GM21529 (cell line): ENCODE results near the gene CTBP2.

ENCODE experiments used
- ATAC-seq: cut with Tn5 transposase; IDR thresholded peaks from one replicate; pipeline ENCODE4 v1.9.1; 2021; ENCODE audit not compliant: unreplicated experiment

The CTBP2 gene

GRCh38 chr10:125027871-125028869 lies 132.2 kb downstream of the CTBP2 start:
- no peak for ATAC-seq

GRCh38 chr10:125026974-125027735 lies 133.2 kb downstream of the CTBP2 start:
- ATAC-seq: no peak

DNA sequence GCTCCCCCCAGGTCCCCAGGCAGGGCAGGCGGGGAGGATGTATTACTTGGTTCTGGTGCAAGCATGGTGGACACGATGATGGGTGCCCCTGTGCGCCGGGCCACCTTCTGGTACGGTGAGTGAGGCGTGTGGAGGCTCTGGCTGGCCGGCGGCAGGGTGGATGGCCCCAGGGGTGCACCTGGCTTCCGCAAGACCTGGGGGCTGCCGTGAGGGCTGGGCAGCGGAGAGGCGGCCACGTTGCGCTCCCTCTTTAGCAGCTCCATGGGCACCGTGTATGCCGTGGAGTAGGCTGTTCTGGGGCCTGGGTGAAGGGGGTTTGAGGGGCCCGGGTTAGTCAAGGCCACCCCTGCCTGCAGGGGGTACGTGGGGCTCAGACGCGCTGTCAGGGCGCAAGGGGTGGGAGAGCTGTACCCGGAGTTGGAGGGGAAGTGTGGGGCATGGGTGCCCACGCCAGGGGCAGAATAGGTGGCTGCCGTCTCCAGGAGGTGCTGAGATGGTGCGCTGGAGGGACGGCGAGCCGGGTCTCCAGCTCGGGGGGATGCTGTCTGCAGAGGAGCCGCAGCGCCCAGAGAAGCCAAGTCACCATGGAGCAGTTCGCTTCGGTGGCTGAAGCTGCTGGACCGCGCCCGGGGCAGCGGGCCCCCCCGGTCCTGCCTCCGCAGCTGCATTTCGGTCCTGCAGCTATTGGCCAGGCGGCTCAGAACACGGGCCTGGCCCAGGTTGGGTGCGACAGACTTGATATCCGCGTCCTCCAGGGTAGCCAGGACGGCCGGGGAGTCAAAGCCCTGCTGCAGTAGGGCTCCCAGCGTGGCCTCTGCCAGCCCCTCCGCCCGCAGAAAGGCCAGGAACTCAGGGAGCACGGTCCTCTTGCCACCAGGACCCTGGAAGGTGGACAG lies 134.1 kb downstream of the CTBP2 start:
- no peak for ATAC-seq

GRCh38 chr10:125025341-125025740 lies 135.0 kb downstream of the CTBP2 start:
- no peak for ATAC-seq

- no peak for ATAC-seq
These were observed 135.7 kb downstream of the CTBP2 start for GRCh38 chr10:125024497-125025234.

DNA sequence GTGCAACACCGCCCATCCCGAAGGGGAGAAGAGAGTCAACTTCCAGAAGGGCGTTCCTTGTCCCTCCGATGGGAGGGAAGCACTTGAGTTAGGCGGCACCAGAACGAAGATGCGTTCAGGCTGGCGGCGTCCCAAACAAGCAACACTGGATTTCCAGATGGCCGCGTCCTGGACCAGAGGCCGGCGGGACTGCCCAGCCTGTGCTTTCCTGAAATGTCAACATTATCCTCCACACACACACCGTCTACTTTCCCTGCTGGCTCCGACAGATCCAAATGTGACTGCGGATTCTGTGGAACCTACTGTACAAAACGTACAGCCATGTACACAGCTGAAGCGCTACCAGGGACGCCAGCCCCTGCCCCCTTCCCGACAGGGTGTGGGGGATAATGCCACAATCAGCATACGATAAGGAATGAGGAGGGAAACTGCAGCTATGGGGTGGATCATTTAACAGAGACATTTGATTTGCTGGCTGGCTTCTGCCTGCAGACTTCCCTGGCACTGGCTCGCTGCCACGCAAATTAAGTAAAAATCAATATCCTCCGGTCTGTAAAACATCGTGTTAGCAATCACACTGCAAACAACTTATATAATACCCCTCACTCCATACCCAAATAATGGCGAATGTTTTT lies 136.4 kb downstream of the CTBP2 start:
- ATAC-seq: no peak

- ATAC-seq: no peak
These were observed 137.1 kb downstream of the CTBP2 start for GRCh38 chr10:125023255-125023654.

GRCh38 chr10:125022671-125023070 lies 137.7 kb downstream of the CTBP2 start:
- ATAC-seq: no peak

- ATAC-seq: no peak
These were observed 138.5 kb downstream of the CTBP2 start for GRCh38 chr10:125021686-125022344.

DNA sequence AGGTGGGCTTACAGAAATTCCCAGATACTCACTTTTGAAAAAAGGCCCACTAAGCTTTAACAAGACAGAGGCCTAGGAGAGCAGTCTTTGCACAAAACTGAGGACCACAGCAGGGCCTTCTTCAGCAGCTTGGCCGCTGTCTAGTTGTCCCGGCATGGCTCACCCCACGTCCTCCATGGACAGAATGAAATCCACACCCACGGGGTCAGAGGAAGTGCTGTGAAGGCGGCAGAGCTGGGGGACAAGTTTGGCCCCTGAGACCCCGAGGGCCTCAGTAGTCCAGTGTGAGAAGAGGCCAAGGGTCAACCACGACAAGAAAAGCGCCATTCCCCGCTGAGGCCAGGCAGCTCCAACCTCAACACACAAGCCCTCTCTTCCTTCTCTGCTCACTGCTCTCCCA lies 139.5 kb downstream of the CTBP2 start:
- no peak for ATAC-seq

DNA sequence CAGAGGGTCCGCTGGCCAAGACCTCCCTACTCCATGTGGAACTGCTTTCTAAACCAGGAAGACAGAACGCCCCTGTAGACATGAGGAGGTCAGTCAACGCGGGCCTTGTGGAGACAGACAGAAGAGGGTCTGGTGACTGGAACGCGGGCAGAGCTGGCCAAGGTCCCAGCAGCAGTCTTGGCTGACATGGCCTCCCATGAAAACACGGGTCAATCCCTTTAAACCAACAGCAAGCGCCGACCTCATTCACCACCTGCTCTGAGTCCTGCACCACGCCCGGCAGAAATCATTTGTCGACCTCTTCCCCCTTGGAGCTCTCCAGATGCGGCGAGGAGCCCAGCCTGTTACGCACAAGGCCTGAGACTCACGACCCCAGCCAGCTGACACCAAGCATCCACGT lies 140.0 kb downstream of the CTBP2 start:
- ATAC-seq: no peak

DNA sequence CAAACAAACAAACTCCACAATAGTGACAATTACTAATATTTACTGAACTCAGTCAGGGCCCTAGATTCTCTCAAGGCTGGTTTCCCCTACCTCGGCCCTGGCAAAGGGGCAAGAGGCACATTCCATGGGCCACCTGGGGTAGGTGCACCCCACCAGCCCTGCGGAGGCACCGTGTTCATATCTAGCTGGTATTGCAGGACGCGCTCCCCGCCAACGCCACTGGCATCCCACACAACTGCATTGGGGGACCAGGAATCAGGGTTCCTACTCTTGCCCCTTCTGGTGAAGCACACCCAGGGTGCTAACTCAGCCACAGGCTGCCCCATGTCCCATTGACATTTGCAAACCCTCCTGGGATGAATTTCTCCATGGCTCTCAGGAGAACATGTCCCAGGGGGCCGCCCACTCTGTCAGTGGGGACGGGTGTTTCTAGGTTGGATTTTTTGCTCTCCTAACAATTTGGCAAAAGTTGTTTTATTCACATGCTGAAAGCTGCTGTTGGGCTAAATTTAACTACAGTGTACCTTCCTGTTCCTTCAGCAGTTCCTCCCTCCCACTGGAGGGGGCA lies 141.7 kb downstream of the CTBP2 start:
- no peak for ATAC-seq

DNA sequence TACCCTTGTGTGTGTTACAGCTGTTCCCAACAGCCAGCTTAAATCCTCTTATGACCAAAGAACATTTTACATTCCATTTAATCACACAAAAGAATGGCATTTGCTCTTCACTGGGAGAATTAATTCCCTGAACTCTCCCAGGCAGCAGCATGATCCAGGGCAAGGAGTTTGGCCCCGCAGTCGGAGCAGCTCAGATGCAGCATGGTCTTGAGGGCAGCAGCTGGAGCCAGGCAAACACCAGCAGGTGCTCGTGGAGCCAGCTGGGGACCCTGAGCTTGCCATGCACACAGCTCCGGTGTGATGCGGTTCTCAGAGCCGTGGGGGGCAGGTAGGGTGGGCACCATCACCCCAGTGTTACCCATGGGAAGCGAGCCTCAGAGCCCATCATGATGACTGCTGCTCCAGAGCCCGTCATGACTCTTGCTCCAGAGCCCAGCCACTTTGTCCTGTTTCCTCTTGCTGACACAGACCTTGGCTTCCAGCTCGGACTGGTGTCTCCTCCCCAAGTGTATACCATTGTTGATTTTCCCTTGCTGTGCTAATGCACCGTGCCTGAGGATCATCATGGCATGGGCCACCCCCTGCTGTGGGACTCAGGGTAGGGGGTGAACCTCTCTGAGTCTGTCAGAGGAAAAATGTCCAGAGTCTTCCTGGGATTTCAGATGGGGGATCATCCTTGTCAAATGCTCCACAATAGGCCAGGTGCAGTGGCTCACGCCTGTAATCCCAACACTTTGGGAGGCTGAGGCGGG lies 142.6 kb downstream of the CTBP2 start:
- no peak for ATAC-seq

- no peak for ATAC-seq
These were observed 143.7 kb downstream of the CTBP2 start for GRCh38 chr10:125016611-125017202.

DNA sequence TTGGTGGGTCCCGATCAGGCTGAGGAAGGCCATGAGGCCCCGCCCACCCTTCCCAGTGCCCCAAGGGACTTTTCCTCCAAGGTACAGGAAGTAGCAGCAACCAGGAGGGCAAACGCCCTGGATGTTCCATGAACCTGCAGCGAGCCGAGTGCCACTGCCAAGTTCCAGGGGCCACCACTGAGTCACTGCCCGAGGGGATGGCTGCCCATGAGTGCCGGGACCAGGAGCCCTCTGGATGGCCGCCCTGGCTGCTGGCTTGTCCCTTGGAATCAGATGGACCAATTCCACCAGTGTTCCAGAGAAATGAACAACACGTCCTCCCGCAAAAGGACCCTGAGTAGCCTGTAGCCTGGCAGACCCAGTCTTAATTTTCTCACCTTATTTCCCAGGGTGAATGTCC lies 144.2 kb downstream of the CTBP2 start:
- ATAC-seq: no peak

GRCh38 chr10:125015356-125015944 lies 144.9 kb downstream of the CTBP2 start:
- ATAC-seq: no peak

DNA sequence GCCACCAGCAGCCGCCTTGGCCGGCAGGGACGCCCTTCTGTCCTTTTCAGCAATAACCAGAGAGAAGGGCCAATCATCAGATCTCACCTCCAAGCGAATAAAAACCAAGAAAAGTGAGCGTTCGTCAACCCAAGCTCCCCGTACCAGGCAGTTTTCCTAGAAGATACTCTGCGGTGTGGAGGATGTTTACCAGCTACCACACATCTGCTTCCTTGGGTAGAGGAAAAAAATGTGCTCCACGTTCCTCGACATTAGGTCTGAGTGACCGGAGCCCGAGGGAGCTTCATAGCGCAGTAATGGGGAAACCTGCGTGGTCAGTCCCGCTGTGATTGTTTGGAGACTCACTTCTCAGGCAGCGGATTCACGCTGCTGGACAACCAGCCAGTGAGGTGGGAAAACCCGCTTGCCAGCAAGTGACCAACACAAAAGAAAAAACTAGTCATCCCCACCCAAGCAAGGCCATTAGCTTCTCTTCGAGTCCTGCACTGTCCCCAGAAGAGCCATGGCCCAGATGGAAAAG lies 145.5 kb downstream of the CTBP2 start:
- no peak for ATAC-seq
